ENCODE measurements around the gene ABCA9.

GRCh38 chr17:68969101-68969500 is 91.6 kb downstream of the ABCA9 start:
- TF ChIP-seq GATA2 (IDR thresholded peaks at IDR 0.05; ENCODE audit: low read depth, low read length) (no peak), GATA3 (IDR thresholded peaks at IDR 0.05; ENCODE audit: low read depth, low read length) (no peak)

Measured in SH-SY5Y (cell line).